H7 (cell line): ENCODE results near the gene GATAD2A. TPM values are rescaled to one million over a fixed set of nuclear protein-coding genes. Genes with fewer than 3 reads are reported as not detected.
A peak's percentile ranks its signal among the peaks of the same experiment; 100 is the strongest.

Experiments used
- DNase-seq: peaks from one replicate; pipeline ENCODE4 v3.0.0; 2012
- H3K27me3 ChIP-seq: 2 replicates; pipeline ENCODE4 v1.6.0; 2011; ENCODE audit warnings: mild to moderate bottlenecking, low read length; ENCODE audit not compliant: control insufficient read depth, insufficient read depth
- H3K36me3 ChIP-seq: replicated peaks from 2 replicates; pipeline ENCODE4 v1.5.1; 2011; ENCODE audit warnings: low read length; ENCODE audit not compliant: control insufficient read depth, insufficient read depth
- H3K4me3 ChIP-seq: 2 replicates; pipeline ENCODE4 v1.5.1; 2011; ENCODE audit warnings: low read depth, mild to moderate bottlenecking, control low read depth, low read length, moderate library complexity; ENCODE audit not compliant: insufficient read depth
- total RNA-seq: library from RNA; depleted of rRNA; stranded (reverse); fragments of >200 nt; shearing (Covaris generic); gene quantifications from 2 replicates; pipeline ENCODE4 v1.2.3, GENCODE V29; 2014

GATAD2A gene
- total RNA-seq, 1 experiment from 2014 or later = 104 TPM

GRCh38 chr19:19405971-19406877 is 749 bp downstream of the GATAD2A start:
- Histone ChIP-seq H3K36me3 (no peaks in the 10 kb centered on the region), H3K27me3 (no peaks in the 10 kb centered on the region), H3K4me3 (peak overlapping the region; percentile 86)
- peak; percentile 89 for DNase-seq

GRCh38 chr19:19406878-19407632 is 1.6 kb downstream of the GATAD2A start:
- no peaks in the 10 kb centered on the region; the same call in 1 of the 2 replicates for H3K36me3 ChIP-seq
- H3K27me3 ChIP-seq = no peaks in the 10 kb centered on the region
- DNase-seq = no peak
- peak overlapping the region; percentile 86 for H3K4me3 ChIP-seq

- no peak overlapping the region for H3K4me3 ChIP-seq
- H3K27me3 ChIP-seq = no peaks in the 10 kb centered on the region
- no peaks in the 10 kb centered on the region; the same call in 1 of the 2 replicates for H3K36me3 ChIP-seq
- no peak for DNase-seq
Measured at GRCh38 chr19:19407633-19407930, 2.1 kb downstream of the GATAD2A start.

GRCh38 chr19:19409205-19409604 is 3.7 kb downstream of the GATAD2A start:
- H3K4me3 ChIP-seq = no peak overlapping the region
- no peaks in the 10 kb centered on the region; the same call in 1 of the 2 replicates for H3K36me3 ChIP-seq
- no peak for DNase-seq
- H3K27me3 ChIP-seq = no peaks in the 10 kb centered on the region

GRCh38 chr19:19409631-19410030 is 4.2 kb downstream of the GATAD2A start:
- DNase-seq = no peak
- H3K36me3 ChIP-seq = no peaks in the 10 kb centered on the region; the same call in 1 of the 2 replicates
- no peak overlapping the region for H3K4me3 ChIP-seq
- no peaks in the 10 kb centered on the region for H3K27me3 ChIP-seq

GRCh38 chr19:19410553-19411550 is 5.4 kb downstream of the GATAD2A start:
- DNase-seq = no peak
- Histone ChIP-seq H3K4me3 (no peak overlapping the region), H3K27me3 (no peaks in the 10 kb centered on the region), H3K36me3 (no peaks in the 10 kb centered on the region; the same call in 1 of the 2 replicates)

GRCh38 chr19:19416280-19416679 is 10.8 kb downstream of the GATAD2A start:
- H3K27me3 ChIP-seq = no peaks in the 10 kb centered on the region
- H3K4me3 ChIP-seq = no peak overlapping the region
- no peaks in the 10 kb centered on the region; the same call in 1 of the 2 replicates for H3K36me3 ChIP-seq
- DNase-seq = peak; percentile 8

- H3K27me3 ChIP-seq = no peaks in the 10 kb centered on the region
- H3K4me3 ChIP-seq = no peak overlapping the region
- H3K36me3 ChIP-seq = no peaks in the 10 kb centered on the region
- DNase-seq = peak; percentile 7
Measured at GRCh38 chr19:19417046-19417445, 11.6 kb downstream of the GATAD2A start.

- H3K27me3 ChIP-seq = no peaks in the 10 kb centered on the region
- H3K36me3 ChIP-seq = no peaks in the 10 kb centered on the region
- no peak for DNase-seq
- no peak overlapping the region for H3K4me3 ChIP-seq
Measured at GRCh38 chr19:19417628-19418245, 12.3 kb downstream of the GATAD2A start.

GRCh38 chr19:19418555-19419260 is 13.2 kb downstream of the GATAD2A start:
- Histone ChIP-seq H3K4me3 (no peak overlapping the region), H3K36me3 (no peaks in the 10 kb centered on the region), H3K27me3 (no peaks in the 10 kb centered on the region)
- DNase-seq = no peak

- Histone ChIP-seq H3K36me3 (no peaks in the 10 kb centered on the region), H3K4me3 (no peak overlapping the region), H3K27me3 (no peaks in the 10 kb centered on the region)
- DNase-seq = no peak
Measured at GRCh38 chr19:19420570-19421298, 15.3 kb downstream of the GATAD2A start.

- Histone ChIP-seq H3K27me3 (no peaks in the 10 kb centered on the region), H3K36me3 (no peaks in the 10 kb centered on the region), H3K4me3 (no peak overlapping the region)
- DNase-seq = no peak
Measured at GRCh38 chr19:19421299-19421696, 15.8 kb downstream of the GATAD2A start.

GRCh38 chr19:19422156-19422555 is 16.7 kb downstream of the GATAD2A start:
- Histone ChIP-seq H3K4me3 (no peak overlapping the region), H3K36me3 (no peaks in the 10 kb centered on the region), H3K27me3 (no peaks in the 10 kb centered on the region)
- no peak for DNase-seq
